Measurements from ENCODE around the gene ARID3A.
"Not testable (repeated sequence)": the region's sequence is repeated elsewhere in the genome, so short reads cannot be mapped to it uniquely, and the experiment has no call there.

Gene ARID3A

DNA sequence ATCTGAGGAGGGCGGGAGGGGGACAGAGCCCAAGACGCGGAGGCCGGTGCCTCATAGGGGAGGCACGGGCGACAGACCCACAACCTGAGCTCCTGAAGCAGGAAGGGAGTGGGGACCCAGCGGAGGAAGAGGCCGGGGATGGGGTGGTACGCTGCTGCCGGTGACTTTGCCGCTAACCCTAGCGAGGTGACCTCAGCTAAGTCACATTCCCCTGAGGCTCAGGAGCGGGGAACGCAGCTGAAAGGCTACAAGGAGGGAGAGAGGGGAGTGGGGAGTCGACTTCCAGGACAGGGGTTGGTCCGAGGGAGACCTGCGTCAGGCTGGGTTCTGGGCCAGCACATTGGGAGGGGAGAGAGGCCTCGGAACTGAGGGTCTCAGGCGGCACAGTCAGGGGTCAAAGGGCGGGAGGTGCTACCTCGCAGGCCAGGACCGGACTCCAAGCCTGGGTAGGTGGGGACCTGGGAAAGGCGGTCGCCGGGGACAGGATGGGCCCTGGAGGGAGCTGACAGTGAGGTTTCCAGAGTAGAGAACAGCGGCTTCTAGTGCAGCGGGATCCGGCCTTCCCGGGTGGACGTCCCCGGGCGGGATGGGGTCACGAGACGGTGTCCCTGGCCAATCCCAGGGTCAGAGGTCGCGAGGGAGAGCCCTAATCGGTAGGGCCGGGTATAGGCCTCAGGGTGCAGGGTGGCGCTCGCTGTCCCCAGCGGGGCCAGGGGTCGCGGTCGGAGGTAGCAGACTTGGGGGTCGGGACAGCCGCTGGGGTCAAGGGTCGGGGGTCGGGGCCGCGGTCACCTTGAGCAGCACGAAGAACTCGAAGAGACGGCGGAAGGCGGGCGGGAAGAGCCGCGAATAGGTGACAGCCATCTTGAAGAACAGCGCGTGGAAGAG, 94.4 kb downstream of the ARID3A start:
- DNase-seq = no peak

DNA sequence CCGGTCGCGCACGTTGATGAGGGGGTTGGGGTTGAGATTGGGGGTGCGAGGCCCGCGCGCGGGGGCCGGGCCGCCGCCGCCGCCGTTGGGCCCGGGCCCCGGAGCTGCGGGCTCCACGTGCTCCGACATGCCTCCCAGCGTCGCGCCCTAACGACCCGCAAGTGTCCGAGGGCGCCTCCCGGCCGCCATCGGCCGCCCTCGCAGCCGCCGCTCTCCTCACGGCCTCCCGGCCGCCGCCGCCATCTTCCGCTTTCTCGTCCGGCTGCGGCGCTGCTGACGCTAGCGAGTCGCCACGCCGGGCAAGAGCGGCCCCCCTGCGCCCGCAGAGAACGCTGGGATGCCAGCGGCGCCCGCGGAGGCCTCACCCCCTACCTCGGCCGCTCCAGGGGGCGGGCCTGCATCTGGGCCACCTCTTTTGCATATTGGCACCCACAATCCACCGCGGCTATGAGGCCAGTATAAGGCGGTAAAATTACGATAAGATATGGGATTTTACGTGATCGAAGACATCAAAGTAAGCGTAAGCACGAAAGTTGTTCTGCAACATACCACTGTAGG, 95.1 kb downstream of the ARID3A start, which contains the start of gene TMEM259:
Gene TMEM259 (minus strand): TSS at position 256 of the 558 bp plus-strand sequence. CDS start 127 bp downstream, at position 129.
- peak; percentile 97 to 98 for DNase-seq

GRCh38 chr19:1023883-1024188, 98.0 kb downstream of the ARID3A start:
- not testable (repeated sequence) for DNase-seq

GRCh38 chr19:1025080-1025479, 99.2 kb downstream of the ARID3A start:
- DNase-seq = not testable (repeated sequence)
